Hematopoietic multipotent progenitor cell treated with erythropoietin and hydrocortisone succinate and interleukin-3 and kit ligand, for 4 days (in vitro differentiated cells): Measurements from ENCODE around the gene DRICH1.
A peak's percentile ranks its signal among the peaks of the same experiment; 100 is the strongest.
"Not testable (repeated sequence)": the region's sequence is repeated elsewhere in the genome, so short reads cannot be mapped to it uniquely, and the experiment has no call there.

Experiments
- DNase-seq: peaks from one replicate; pipeline ENCODE4 v3.0.0-alpha.2; 2015

DRICH1 gene

GRCh38 chr22:23632178-23632577 is at the start of gene DRICH1:
DRICH1 (minus strand) TSS chr22:23632321; CDS start chr22:23632023, 298 bp downstream.
- no peak for DNase-seq

DNA sequence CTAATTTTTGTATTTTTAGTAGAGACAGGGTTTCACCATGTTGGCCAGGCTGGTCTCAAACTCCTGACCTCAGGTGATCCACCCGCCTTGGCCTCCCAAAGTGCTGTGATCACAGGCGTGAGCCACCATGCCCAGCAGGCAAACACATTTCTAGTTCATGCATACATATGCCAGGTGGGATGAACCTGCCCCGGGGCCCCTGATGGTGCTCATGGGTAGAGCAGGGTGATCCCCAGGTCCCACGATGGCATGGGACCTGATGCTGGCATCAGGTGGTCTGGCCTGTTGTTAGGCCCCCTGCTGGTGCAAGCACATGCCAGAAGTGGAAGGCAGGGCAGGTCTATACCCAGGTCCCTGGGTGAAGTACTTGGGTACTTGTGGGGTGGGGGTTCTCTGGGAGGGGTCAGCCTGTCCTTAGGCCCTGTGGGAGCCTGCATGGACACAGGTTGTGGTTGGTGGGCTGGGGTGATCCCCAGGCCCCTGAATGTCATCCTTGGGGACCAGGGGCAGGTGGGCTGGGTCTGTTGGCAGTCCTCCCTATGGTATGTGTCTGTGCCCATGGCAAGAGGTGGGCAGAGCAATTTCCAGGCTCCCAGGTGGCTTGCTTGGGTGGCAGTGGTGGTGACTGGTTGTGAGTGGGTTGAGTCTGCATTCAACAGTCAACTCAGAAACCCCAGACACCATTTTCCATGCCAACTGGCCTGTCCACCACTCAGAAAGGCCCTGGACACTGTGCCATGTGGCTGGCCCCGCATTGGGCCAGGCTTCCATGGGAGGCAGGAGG is 49.1 kb upstream of the DRICH1 start:
- DNase-seq = no peak

- DNase-seq = no peak
Measured at GRCh38 chr22:23678133-23678532, 46.0 kb upstream of the DRICH1 start.

GRCh38 chr22:23677701-23677995 is 45.5 kb upstream of the DRICH1 start:
- no peak for DNase-seq

DNA sequence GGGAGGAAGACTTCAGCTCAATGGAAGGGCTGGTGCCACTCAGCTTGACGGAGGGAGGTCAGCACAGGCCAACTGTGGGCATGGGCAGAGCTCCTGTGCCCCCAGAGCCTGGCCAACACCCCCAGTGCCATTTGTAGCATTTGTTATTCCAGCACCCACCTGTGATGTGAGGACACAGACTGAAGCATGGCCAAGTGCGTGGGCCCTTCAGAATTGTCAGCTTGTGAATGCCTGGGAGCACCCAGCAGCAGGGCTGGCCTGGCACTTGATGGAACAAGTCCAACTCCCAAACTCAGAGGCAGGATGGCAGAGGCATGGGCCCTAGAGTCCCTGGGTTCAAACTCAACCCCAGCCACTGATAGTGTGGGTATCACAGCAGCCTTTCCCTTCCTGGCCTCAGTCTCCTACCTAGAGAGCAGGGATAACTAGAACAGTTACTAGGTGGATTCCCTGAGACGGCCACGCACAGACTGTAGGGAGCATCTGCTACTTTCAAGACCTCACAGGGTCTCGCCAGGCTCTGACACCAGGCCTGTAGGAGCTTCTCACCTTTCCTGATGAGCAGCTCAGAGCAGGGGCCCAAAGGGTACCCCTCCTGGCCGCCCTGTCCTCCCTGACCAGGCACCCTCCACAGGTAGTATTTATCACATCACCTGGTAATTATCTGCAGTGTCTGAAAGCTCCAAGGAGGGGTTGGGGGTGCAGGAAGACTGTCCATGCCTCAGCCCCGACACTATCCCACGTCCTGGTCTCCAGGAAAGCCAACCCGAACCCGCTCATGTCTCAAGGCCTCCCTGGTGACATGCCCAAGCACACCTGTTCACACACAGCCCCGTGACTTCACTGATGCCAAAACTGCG is 45.0 kb upstream of the DRICH1 start:
- not testable (repeated sequence) for DNase-seq

GRCh38 chr22:23675502-23676415 is 43.6 kb upstream of the DRICH1 start:
- peak; percentile 72 for DNase-seq

DNA sequence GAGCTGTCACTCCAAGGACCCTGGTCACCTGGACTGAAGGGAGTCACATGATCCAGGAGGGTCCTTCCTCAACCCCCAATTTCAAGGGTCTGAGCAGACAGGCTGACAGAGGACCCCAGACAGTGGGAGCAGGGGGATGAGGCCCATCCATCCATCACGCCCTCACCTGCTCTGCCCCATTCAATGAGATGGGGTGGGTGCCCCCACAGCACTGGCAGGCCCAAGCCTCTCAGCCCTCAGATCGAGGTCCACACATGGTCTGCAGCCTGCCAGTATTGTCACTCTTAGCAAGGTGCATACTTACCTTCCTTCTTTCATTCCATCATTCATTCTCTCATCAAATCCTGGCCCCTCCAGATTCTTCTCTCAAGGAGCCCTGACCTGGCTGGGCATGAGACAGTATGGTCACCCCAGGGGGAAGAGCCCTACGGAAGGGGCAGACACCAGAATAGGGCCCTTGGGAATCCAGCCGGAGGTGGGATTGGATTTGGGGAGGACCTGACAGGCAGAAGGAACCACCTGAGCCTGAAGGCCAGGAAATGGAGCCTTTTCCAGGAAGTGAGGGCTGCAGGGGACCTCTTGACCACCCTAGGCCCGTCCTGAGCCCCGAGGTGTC is 42.9 kb upstream of the DRICH1 start:
- not testable (repeated sequence) for DNase-seq

GRCh38 chr22:23673826-23674690 is 41.9 kb upstream of the DRICH1 start:
- no peak for DNase-seq

DNA sequence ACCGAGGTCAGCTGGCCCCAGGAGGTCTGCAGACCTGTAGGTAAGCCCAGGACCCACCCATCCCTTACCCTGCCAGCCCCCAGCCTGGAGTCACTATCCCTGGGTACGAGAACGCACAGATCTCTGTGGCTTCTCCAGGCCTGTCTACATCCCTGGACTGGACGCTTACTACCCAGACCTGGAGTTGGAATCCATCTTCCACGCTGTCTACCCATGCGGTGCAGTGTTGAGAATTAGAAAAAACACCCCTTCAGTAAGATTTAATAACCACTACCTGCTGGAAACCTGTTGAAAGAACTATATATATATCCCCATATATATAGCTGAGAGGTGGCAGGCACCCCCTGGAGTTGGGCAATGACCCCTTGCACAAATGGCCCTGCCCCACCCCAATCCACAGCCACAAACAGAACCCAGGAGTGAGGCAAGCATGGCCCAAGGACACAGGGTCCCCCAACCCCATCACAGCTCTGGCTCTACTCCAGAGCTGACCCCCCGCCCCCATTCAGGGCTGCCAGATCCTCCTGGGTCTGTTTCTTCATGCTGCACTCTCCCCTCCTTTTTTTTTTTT is 41.0 kb upstream of the DRICH1 start:
- DNase-seq = no peak

GRCh38 chr22:23672307-23673049 is 40.4 kb upstream of the DRICH1 start:
- DNase-seq = peak; percentile 56

GRCh38 chr22:23671387-23671786 is 39.3 kb upstream of the DRICH1 start:
- not testable (repeated sequence) for DNase-seq

GRCh38 chr22:23670378-23671295 is 38.5 kb upstream of the DRICH1 start:
- DNase-seq = no peak

GRCh38 chr22:23660381-23660780 is 28.3 kb upstream of the DRICH1 start:
- DNase-seq = not testable (repeated sequence)

DNA sequence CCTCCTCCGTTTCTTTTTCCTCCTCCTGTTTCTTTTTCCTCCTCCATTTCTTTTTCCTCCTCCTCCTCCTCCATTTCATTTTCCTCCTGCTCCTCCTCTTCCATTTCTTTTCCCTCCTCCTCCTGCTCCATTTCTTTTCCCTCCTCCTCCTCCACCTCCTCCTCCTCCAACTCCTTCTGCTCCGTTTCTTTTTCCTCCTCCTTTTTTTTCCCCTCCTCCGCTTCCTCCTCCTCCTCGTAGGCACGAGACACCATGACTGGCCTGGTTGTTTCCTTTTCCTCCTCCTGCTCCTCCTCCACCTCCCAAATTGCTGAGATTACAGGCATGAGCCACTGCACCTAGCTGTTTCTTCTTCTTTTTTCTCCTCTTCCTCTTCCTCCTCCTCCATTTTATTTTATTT is 25.6 kb upstream of the DRICH1 start:
- no peak for DNase-seq

- no peak for DNase-seq
Measured at GRCh38 chr22:23655891-23656475, 23.9 kb upstream of the DRICH1 start.

DNA sequence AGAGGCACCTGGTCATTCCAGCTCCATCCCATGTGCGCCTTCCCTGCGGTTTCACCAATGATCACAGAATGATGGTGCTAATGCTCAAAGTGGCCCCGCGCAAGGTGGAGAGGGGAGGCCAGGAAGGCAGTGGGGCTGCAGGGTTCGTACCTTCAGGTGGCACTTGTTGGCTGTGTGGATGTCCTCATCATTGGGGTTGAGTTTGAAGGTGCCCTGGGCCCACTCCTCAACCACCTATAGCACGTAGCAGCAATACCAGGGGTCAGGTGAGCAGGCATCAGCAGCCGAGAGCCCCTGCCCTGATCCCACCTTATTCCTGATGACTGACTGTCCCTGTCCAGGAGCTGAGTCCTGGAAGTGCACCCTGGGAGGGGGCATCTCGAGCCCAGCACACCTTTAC is 20.6 kb upstream of the DRICH1 start:
- no peak for DNase-seq

DNA sequence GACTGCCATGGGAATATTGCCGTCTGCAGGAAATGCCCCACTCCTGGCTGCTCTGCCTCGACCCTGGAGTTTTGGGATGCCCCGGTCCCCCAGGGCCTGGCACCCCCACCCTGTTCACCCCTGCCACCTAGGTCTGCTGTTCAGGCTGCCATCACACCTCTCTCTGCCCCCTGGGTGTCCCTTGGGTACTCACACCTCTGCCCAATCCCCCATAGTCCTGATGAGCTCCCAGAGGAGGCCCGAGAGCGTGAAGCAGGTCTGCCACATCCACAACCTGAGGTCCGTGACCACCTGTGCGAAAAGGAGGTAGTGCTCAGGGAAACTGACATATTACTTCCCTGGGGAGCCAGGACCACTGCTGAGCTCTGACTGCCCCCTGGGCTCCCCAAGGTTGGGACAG is 20.2 kb upstream of the DRICH1 start:
- no peak for DNase-seq

DNA sequence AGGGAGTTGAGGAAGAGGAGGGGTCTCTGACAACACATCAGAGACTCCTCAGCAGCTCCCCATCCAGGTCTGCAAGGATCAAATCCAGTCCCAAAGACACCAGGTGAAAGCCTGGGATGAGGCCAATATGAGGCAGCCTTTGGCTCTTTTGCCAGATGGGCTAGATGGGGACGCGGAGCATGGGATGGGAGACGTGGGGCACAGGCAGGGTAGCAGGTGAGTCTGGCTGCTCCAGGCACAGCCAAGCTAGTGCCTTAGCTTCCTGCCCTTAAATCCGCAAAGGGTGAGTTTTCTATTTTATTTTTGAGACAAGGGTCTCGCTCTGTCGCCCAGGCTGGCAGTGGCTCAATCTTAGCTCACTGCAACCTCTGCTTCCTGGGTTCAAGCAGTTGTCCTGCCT is 19.6 kb upstream of the DRICH1 start:
- DNase-seq = no peak

DNA sequence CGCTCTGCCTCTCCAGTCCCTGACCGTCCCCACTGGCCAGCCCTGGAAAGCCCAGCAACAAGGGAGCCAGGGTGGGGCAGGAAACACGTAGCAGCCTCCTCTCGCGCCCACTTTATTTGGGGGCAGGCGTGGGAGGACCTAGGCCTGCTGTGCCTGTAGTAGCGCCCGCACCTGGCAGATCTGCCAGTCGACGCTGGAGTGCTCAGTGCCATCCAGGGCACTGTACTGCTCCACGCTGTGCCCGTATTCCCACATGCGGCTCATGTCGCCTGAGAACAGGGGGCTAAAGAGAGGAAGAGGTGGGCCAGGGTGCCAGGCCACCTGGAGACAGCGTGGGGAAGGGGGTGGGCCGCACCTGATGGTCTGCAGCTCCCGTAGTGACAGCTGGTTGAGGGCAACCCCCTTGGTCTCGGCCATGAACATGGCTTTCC is 17.0 kb upstream of the DRICH1 start:
- no peak for DNase-seq
